Endothelial cell of umbilical vein (primary cell): Measurements from ENCODE around the gene ACMSD.

ENCODE experiments used
- EZH2 ChIP-seq: IDR thresholded peaks from 2 replicates; pipeline ENCODE4 v1.6.1; 2012; ENCODE audit warnings: borderline replicate concordance, low read depth, mild to moderate bottlenecking, moderate library complexity, low read length, inconsistent platforms; ENCODE audit not compliant: severe bottlenecking
- TF ChIP-seq, protein P1 (sequence below), 2 donors: IDR thresholded peaks; 1 replicate in 1 of 2; 2 replicates in 1 of 2; pipeline ENCODE4 v1.5.1; 2011; ENCODE audit warnings: low read length in 2 of 2, mild to moderate bottlenecking in 2 of 2, moderate library complexity in 2 of 2, control low read depth in 1 of 2, inconsistent platforms in 1 of 2, low read depth in 1 of 2; ENCODE audit not compliant: insufficient read depth in 1 of 2; ENCODE audit errors: extremely low read depth in 1 of 2

DNA sequence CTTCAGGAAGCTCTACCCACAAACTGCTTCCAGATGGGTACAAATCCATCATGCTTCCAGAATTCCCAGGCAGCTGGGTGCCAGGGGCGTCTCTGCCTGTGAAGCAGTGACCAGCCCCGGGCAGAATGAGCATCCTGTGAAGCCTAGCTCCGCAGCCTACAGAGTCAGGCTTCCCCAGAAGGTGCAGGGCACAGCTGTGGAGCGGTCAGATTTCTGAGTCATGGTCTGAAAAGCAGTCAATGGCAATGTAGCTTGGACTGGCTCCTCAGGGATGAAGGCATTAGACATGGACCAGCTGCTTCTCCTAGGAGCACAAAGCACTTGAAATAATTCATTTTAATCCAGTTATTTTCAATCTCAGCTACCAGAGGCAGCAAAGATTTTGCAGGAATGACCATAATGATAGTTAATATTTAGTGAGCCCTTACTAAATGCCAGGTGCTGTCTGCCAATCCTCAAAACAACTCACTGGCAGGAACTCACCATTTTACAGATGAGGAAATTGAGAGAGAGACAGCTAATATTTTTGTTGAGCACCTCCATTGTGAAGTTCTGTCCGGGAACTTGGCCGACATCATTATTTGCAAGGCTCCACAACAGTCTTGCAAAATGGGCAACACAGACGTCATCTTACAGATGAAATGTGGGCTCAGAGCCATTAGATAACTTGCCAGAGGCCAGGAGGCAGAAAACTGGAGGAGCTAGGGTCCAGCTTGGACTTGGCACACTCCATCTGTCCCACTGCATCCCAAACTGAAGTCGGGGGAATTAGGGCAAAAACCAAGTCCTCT lies 31.7 kb downstream of the ACMSD start:
- TF ChIP-seq, protein P1, sequence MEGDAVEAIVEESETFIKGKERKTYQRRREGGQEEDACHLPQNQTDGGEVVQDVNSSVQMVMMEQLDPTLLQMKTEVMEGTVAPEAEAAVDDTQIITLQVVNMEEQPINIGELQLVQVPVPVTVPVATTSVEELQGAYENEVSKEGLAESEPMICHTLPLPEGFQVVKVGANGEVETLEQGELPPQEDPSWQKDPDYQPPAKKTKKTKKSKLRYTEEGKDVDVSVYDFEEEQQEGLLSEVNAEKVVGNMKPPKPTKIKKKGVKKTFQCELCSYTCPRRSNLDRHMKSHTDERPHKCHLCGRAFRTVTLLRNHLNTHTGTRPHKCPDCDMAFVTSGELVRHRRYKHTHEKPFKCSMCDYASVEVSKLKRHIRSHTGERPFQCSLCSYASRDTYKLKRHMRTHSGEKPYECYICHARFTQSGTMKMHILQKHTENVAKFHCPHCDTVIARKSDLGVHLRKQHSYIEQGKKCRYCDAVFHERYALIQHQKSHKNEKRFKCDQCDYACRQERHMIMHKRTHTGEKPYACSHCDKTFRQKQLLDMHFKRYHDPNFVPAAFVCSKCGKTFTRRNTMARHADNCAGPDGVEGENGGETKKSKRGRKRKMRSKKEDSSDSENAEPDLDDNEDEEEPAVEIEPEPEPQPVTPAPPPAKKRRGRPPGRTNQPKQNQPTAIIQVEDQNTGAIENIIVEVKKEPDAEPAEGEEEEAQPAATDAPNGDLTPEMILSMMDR (IDR thresholded peaks at IDR 0.05; ENCODE audit: extremely low read depth in 1 of 2, insufficient read depth in 1 of 2, low read depth in 1 of 2, low read length in 2 of 2), result no peak
- no peak for TF ChIP-seq EZH2
